NCI-H2171 treated with DMSO at 0.1 percent for 48 hours (cell line): ENCODE results near the gene WBP1.
"Not testable (repeated sequence)": the region's sequence is repeated elsewhere in the genome, so short reads cannot be mapped to it uniquely, and the experiment has no call there.

Source experiments
- DNase-seq: peaks from one replicate; lab custom pipeline; 2025; lab: John Stamatoyannopoulos, UW

Gene WBP1

GRCh38 chr2:74482801-74483674 is 24.8 kb downstream of the WBP1 start, which contains the start of the genes CCDC142 and TTC31:
CCDC142 (minus strand) TSS chr2:74482998; CDS start chr2:74482837, 161 bp downstream.
TTC31 (plus strand) TSS chr2:74483081; CDS start chr2:74483096, 15 bp downstream.
- peak; percentile 96 for DNase-seq

- not testable (repeated sequence) for DNase-seq
These were observed 25.5 kb downstream of the WBP1 start for GRCh38 chr2:74483675-74484164.

- no peak for DNase-seq
These were observed 27.9 kb downstream of the WBP1 start for GRCh38 chr2:74486141-74486540.

- no peak for DNase-seq
These were observed 30.6 kb downstream of the WBP1 start for GRCh38 chr2:74488643-74489481.

- DNase-seq, result no peak
These were observed 31.7 kb downstream of the WBP1 start for GRCh38 chr2:74489906-74490305.

- no peak for DNase-seq
These were observed 33.7 kb downstream of the WBP1 start for GRCh38 chr2:74491648-74492544.

GRCh38 chr2:74493546-74493945 is 35.3 kb downstream of the WBP1 start:
- no peak for DNase-seq

GRCh38 chr2:74495440-74495839 is 37.2 kb downstream of the WBP1 start:
- no peak for DNase-seq

GRCh38 chr2:74496997-74497776 is 38.9 kb downstream of the WBP1 start:
- DNase-seq, result no peak

GRCh38 chr2:74497777-74498499 is 39.7 kb downstream of the WBP1 start:
- DNase-seq, result no peak

- no peak for DNase-seq
These were observed 40.4 kb downstream of the WBP1 start for GRCh38 chr2:74498500-74499266.

- DNase-seq, result no peak
These were observed 41.2 kb downstream of the WBP1 start, which contains the start of gene LBX2 for GRCh38 chr2:74499267-74499939. LBX2 (minus strand) TSS chr2:74499603; CDS start chr2:74499537, 66 bp downstream.

GRCh38 chr2:74499940-74500577 is 41.8 kb downstream of the WBP1 start:
- no peak for DNase-seq

- DNase-seq, result no peak
These were observed 42.3 kb downstream of the WBP1 start for GRCh38 chr2:74500578-74500946.

- DNase-seq, result no peak
These were observed 43.3 kb downstream of the WBP1 start for GRCh38 chr2:74501335-74502071.

GRCh38 chr2:74502147-74502719 is 44.0 kb downstream of the WBP1 start:
- DNase-seq, result no peak
